ENCODE measurements around the gene CYB5R2.

DNA sequence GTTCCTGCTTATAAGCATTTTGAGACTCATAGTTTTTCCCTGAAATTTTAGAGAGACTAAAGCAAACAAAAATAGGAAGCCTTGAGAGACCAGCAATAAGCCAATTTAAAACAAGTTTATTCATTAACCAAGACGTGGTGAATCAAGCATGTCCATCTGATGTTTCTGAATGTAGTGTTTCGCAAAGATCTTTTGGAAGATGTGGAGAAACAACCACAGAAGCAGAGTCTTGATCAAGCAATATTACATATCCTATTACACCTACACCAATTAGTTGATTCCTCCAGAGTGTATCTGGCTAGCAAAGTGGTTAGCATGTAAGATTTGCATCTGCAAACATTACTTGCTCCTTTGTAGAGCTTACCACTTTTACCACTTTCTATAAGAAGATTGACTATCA, 33.1 kb upstream of the CYB5R2 start, which contains the start of gene OVCH2:
- TF ChIP-seq, protein P1, sequence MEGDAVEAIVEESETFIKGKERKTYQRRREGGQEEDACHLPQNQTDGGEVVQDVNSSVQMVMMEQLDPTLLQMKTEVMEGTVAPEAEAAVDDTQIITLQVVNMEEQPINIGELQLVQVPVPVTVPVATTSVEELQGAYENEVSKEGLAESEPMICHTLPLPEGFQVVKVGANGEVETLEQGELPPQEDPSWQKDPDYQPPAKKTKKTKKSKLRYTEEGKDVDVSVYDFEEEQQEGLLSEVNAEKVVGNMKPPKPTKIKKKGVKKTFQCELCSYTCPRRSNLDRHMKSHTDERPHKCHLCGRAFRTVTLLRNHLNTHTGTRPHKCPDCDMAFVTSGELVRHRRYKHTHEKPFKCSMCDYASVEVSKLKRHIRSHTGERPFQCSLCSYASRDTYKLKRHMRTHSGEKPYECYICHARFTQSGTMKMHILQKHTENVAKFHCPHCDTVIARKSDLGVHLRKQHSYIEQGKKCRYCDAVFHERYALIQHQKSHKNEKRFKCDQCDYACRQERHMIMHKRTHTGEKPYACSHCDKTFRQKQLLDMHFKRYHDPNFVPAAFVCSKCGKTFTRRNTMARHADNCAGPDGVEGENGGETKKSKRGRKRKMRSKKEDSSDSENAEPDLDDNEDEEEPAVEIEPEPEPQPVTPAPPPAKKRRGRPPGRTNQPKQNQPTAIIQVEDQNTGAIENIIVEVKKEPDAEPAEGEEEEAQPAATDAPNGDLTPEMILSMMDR (IDR thresholded peaks at IDR 0.05; ENCODE audit: low read depth, low read length, missing input control), result no peak
- TF ChIP-seq, protein P2, sequence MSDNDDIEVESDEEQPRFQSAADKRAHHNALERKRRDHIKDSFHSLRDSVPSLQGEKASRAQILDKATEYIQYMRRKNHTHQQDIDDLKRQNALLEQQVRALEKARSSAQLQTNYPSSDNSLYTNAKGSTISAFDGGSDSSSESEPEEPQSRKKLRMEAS (IDR thresholded peaks at IDR 0.05), result no peak
- TF ChIP-seq GABPA (IDR thresholded peaks at IDR 0.05 in 1 of 2, conservative IDR thresholded peaks at IDR 0.05 in 1 of 2), result no peak
- TF ChIP-seq, protein P3, sequence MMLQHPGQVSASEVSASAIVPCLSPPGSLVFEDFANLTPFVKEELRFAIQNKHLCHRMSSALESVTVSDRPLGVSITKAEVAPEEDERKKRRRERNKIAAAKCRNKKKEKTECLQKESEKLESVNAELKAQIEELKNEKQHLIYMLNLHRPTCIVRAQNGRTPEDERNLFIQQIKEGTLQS (IDR thresholded peaks at IDR 0.05), result no peak
- TF ChIP-seq SP1 (IDR thresholded peaks at IDR 0.05), result no peak
- no peak for TF ChIP-seq RAD21 (IDR thresholded peaks at IDR 0.05)
- no peak for TF ChIP-seq YY1 (IDR thresholded peaks at IDR 0.05)
